ENCODE measurements around the gene ACER2. TPM values are rescaled to one million over a fixed set of nuclear protein-coding genes. Genes with fewer than 3 reads are reported as not detected.
A peak's percentile ranks its signal among the peaks of the same experiment; 100 is the strongest.
"Not testable (repeated sequence)": the region's sequence is repeated elsewhere in the genome, so short reads cannot be mapped to it uniquely, and the experiment has no call there.

The ACER2 gene
- total RNA-seq, 4 donors from 2014 or later, result 10.4 to 38.1 (median 20.9) TPM

- DNase-seq (ENCODE audit: low spot score), result peak; percentile 32
- TF ChIP-seq CTCF (IDR thresholded peaks at IDR 0.05), result no peak
- no peak for ATAC-seq (ENCODE audit: low FRiP score)
These were observed 789 bp downstream of the ACER2 start for GRCh38 chr9:19409401-19410194.

DNA sequence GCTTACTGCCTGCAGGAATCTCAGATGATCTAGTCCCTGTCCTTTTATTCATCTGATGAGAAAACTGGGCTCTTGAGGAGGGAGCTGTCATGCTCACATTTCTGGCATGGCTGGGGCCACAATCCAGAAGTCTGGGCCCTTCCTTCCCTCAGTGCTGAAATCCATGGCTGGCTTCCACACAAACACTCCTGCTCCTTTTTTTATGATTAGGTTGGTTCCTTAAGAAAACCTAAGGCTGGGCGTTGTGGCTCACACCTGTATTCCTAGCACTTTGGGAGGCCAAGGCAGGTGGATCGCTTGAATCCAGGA, 1.3 kb downstream of the ACER2 start:
- ATAC-seq (ENCODE audit: low FRiP score), result no peak
- no peak for DNase-seq (ENCODE audit: low spot score)
- TF ChIP-seq CTCF (IDR thresholded peaks at IDR 0.05), result no peak

DNA sequence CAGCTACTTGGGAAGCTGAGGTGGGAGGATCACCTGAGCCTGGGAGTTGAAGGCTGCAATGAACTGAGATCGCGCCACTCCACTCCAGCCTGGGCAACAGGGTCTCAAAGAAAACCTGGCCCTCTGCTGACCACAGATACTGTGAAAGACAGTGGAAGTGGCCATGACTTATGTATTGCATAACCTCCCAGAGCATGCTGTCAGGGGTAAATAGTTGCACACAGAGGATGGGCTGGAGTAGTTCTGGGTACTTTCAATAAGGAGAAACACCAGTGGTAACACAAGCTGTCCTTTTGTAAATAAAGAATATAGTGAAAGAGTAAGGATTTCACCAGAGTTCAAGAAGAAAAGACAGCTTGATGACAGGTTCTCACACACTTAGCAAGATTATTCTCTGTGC, 1.8 kb downstream of the ACER2 start:
- no peak for TF ChIP-seq CTCF (IDR thresholded peaks at IDR 0.05)
- no peak for ATAC-seq (ENCODE audit: low FRiP score)
- DNase-seq (ENCODE audit: low spot score), result no peak

DNA sequence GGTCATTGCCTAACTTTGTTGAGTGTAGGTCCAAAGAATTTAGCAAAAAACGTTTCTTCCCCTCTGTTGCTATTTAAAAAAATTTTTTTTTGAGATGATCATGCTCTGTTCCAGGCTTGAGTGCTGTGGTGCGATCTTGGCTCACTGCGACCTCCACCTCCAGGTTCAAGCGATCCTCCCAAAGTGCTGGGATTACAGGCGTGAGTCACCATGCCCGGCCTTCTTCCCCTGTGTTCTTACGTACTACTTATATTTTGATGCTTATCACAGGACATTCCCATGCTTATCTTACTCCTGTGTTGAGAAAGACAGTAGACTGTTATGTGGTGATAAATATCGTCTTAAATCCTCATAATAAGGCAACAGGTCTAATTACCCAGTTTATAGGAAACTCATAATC, 2.5 kb downstream of the ACER2 start:
- TF ChIP-seq CTCF (IDR thresholded peaks at IDR 0.05), result no peak
- DNase-seq (ENCODE audit: low spot score) (no peak), ATAC-seq (ENCODE audit: low FRiP score) (no peak)

DNA sequence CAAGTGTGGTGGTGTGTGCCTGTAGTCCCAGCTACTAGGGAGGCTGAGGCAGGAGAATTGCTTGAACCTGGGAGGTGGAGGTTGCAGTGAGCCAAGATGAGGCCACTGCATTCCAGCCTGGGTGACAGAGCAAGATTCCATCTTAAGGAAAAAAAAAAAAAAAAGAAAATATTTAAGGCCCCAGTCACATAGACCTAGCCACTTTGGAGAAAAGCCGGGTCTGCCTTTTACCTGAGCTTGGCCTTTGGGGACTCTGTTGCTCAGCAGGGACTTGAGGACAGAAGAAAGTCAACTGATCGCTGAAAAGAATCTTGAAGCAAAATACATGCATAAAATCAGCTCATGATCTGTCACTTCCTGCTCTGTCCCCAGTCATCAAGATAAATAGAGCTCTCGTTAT, 4.6 kb downstream of the ACER2 start:
- DNase-seq (ENCODE audit: low spot score); ATAC-seq (ENCODE audit: low FRiP score): not testable (repeated sequence)

GRCh38 chr9:19416143-19416542, 7.3 kb downstream of the ACER2 start:
- TF ChIP-seq CTCF (IDR thresholded peaks at IDR 0.05), result no peak
- no peak for DNase-seq (ENCODE audit: low spot score)
- ATAC-seq (ENCODE audit: low FRiP score), result no peak

GRCh38 chr9:19420877-19421276, 12.1 kb downstream of the ACER2 start:
- no peak for ATAC-seq (ENCODE audit: low FRiP score)
- DNase-seq (ENCODE audit: low spot score), result no peak
- TF ChIP-seq CTCF (IDR thresholded peaks at IDR 0.05), result no peak

Measured in omental fat pad (tissue), 4 donors.